ENCODE measurements around the gene MICALL1. TPM values are rescaled to one million over a fixed set of nuclear protein-coding genes. Genes with fewer than 3 reads are reported as not detected.
A peak's percentile ranks its signal among the peaks of the same experiment; 100 is the strongest.

MICALL1 gene
- total RNA-seq, 1 donor from 2014 or later: 9.5 TPM

GRCh38 chr22:37904572-37905533 is 1.2 kb upstream of the MICALL1 start:
- peak; percentile 86 for ATAC-seq
- DNase-seq (ENCODE audit: low spot score): peak; percentile 94

GRCh38 chr22:37906364-37907008 is 389 bp downstream of the MICALL1 start:
- DNase-seq (ENCODE audit: low spot score): no peak
- no peak for ATAC-seq

- ATAC-seq (no peak), DNase-seq (ENCODE audit: low spot score) (no peak)
Observed at GRCh38 chr22:37907036-37907954, 1.2 kb downstream of the MICALL1 start.

GRCh38 chr22:37909766-37910165 is 3.7 kb downstream of the MICALL1 start:
- no peak for ATAC-seq
- DNase-seq (ENCODE audit: low spot score): no peak

- DNase-seq (ENCODE audit: low spot score): no peak
- ATAC-seq: no peak
Observed at GRCh38 chr22:37910890-37911672, 5.0 kb downstream of the MICALL1 start.

- DNase-seq (ENCODE audit: low spot score) (no peak), ATAC-seq (no peak)
Observed at GRCh38 chr22:37911697-37912096, 5.6 kb downstream of the MICALL1 start.

GRCh38 chr22:37912171-37912570 is 6.1 kb downstream of the MICALL1 start:
- no peak for ATAC-seq

GRCh38 chr22:37913233-37913721 is 7.2 kb downstream of the MICALL1 start:
- ATAC-seq (peak; percentile 58), DNase-seq (ENCODE audit: low spot score) (no peak)

More at GRCh38 chr22:37912171-37912570, 6.1 kb downstream of the MICALL1 start:
- DNase-seq (ENCODE audit: low spot score): no peak

- no peak for DNase-seq (ENCODE audit: low spot score)
- no peak for ATAC-seq
Observed at GRCh38 chr22:37916311-37916710, 10.2 kb downstream of the MICALL1 start.

- DNase-seq (ENCODE audit: low spot score): no peak
- no peak for ATAC-seq
Observed at GRCh38 chr22:37917874-37918548, 11.9 kb downstream of the MICALL1 start.

- ATAC-seq (no peak), DNase-seq (ENCODE audit: low spot score) (no peak)
Observed at GRCh38 chr22:37918580-37919270, 12.6 kb downstream of the MICALL1 start.

- no peak for ATAC-seq
- no peak for DNase-seq (ENCODE audit: low spot score)
Observed at GRCh38 chr22:37920126-37920525, 14.0 kb downstream of the MICALL1 start.

- DNase-seq (ENCODE audit: low spot score) (no peak), ATAC-seq (no peak)
Observed at GRCh38 chr22:37922191-37922590, 16.1 kb downstream of the MICALL1 start.

GRCh38 chr22:37923927-37924326 is 17.8 kb downstream of the MICALL1 start:
- DNase-seq (ENCODE audit: low spot score) (no peak), ATAC-seq (no peak)

- DNase-seq (ENCODE audit: low spot score) (no peak), ATAC-seq (no peak)
Observed at GRCh38 chr22:37924386-37925065, 18.4 kb downstream of the MICALL1 start.

- ATAC-seq (no peak), DNase-seq (ENCODE audit: low spot score) (no peak)
Observed at GRCh38 chr22:37925330-37925729, 19.2 kb downstream of the MICALL1 start.

- ATAC-seq (no peak), DNase-seq (ENCODE audit: low spot score) (no peak)
Observed at GRCh38 chr22:37925767-37926166, 19.7 kb downstream of the MICALL1 start.

GRCh38 chr22:37926358-37926757 is 20.3 kb downstream of the MICALL1 start:
- no peak for DNase-seq (ENCODE audit: low spot score)
- ATAC-seq: no peak

Data from left lobe of liver (tissue), 2 donors.